GM18517 (cell line): ENCODE measurements around the gene RIOK2.

Experiments
- ATAC-seq: cut with Tn5 transposase; IDR thresholded peaks from one replicate; pipeline ENCODE4 v1.9.1; 2021; ENCODE audit warnings: mild to moderate bottlenecking, moderate library complexity; ENCODE audit not compliant: unreplicated experiment

Gene RIOK2

DNA sequence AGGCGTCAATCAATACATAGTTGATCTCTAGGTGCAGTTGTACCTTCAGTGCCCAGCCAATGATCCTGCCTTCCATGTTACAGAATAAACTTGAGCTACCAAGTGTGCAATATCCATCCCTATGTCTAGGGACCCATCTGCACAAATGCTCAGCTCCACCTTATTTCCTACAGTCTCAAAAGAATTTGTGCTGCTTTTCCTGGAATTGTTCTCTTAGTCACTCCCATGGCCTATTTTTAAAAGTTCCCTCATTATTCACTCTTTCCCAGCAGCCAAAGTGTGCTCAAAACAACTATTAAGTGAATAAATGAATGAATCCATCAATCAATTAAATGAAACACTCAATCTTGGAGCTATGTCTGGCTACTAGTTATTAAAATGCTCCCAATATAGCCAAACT, 55.3 kb downstream of the RIOK2 start:
- no peak for ATAC-seq

DNA sequence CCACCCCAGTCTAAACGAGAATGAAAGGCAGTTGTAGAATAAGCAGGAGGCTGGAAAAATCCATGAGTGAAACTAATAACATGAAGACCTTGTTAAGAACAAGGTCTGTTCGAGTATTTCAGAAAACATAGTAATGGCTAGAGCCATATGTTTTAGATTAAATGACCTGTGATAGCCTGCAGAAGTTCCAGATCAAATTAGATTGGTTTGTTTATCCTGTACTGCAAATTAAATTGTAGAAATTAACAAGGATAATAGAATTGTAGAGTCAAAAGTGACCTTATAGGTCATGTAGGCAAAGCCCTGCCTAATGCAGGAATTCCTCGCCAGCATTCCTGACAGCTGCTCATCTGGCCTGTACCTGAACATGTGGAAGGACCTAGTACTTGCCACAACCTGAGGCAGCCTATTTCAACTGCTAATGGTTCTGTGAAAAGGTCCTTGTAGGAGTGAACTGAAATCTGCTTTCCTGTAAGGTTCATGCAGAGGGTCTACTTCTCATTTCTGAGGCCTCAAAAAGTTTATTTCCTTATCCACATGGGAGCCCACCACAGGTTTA, 57.8 kb downstream of the RIOK2 start:
- no peak for ATAC-seq

DNA sequence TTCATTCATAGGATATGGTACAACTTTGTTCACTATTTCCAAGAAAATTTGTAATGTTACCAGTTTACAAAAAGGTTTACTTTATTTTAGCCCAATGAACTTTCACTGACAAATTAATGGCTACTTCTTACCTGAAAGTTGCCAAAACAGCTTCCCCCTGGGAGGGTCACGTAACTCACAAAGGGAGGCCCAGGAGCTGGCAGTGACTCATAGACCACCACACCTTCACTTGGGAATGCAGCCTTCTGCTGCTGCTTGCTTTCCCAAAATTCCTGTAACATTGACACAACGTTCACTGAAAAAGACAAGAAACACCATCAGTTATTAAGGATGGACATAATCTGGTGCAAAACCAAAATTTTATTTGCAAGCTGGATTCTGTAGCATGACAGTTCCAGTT, 58.7 kb downstream of the RIOK2 start:
- no peak for ATAC-seq

DNA sequence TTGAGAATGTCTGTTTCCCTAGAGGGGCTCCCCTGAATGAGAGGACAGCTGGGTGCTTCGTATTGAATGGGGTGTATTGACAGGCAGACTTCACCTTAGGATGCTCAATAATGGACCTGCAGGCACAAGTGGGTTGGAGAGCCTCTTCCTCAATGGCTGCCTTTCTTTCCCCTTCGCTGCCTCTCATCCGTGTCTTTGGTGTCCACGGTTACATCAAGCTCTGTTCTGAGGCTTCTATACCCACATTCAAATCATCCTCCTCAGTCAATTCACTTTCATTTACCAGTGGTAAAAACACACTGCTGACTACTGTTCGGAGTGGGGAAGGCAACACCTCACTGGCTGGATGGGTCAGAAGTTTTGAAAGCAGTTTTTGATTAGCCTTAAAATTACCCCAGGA, 61.2 kb downstream of the RIOK2 start:
- ATAC-seq = no peak

DNA sequence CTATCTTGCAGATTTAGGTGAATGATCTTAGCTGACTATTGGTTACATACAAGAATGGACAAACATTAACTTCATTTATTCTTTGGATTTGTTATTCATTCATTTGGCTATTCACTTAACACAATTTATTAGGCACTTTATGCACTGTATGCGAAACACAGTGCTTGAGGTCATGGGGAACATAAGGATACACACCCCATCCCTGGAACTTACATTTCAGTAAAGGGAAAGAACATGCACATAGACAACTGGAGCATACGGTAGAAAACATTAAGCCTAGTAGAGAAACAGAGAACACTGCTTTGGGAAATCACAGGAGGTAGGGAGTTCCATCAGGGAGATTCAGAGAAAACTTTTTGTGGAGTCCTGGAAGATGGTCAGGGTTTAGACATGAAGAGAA, 62.9 kb downstream of the RIOK2 start:
- no peak for ATAC-seq

DNA sequence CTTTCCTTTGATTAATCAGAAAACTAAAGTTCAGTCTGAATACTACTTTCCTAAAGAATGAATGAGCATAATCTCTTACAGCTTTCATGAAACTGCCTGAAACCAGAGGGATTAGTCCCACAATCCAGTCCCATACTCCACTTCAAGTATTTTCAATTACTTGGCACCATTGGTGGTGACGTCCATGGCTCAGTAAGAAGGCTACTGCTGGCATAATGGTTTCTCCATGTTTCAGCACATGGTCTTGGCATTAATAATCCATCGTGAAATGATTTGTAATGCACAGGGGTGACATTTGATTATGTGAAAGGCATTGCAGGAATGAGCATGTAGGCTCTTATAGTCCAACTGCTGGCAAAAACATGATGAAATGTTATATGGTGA, 64.0 kb downstream of the RIOK2 start:
- ATAC-seq = no peak

DNA sequence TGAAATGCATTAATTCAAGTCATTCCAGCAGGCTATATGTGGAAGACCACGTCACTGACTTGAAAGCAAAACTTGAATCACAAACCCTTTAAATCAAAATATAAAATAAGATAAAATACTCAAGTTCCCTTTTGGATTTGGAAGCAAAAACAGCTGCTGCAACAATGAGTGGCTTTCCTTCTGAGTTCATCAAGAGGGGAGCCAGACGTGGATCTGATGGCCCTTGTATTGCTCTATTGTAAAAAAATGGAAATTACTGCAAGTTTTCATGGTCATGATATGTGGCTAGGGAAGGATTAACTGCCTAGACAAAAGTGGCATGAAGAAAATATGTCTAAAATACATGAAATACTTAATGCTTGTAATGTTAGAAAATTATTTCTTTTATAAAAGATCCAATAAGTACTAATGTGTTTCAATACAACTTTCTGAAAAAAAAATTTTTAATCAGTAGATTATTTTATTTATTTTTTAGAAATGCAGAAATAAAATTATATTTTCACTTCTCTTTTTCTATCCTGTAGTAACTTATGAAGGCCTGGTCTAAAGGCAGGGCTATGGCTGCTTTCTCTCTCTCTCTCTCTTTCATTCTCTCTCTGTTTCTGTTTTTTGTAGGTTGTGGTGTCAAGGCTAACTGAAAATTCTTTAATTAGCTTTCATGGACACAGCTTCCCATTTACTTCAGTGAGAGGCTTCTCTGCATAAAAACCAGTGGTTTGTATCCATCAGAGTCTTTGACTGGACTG, 64.6 kb downstream of the RIOK2 start:
- ATAC-seq = no peak

DNA sequence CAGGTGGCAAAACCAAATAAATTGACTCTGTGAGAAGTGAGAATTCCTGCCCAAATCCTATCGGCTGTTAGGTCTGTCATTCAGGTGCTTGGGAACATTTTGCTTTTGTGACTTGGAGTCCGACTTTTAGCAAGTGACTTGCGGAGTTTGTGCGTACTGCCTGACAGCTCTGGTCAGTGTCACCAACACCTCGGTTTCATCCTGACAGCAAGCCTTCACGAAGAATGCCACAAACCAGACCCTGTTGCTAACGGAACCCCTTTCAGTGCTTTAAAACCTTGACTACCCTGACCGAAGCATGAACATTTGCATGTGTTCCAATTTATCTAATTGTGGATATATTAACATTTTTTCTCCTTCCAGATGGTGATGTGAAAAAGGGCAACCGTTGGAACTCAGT, 67.1 kb downstream of the RIOK2 start:
- no peak for ATAC-seq

DNA sequence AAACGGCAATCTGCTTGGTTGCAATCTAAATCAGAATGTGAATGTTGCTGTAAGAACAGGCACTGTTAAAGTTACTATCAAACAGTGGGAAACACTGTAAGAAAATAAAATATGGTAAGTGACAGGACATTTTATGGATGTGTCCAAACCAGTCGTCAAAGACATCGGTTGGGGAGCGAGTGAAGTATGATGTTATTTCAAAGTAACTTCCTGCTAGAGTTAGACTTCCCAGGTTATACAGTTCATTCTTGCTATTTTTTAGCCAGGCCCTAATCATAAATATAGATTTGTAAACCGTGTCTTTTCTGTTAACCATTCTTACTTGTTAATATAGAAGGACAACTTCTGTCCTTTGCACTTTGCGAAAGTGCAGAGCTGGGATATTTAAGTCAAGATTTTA, 70.8 kb downstream of the RIOK2 start:
- ATAC-seq = no peak

DNA sequence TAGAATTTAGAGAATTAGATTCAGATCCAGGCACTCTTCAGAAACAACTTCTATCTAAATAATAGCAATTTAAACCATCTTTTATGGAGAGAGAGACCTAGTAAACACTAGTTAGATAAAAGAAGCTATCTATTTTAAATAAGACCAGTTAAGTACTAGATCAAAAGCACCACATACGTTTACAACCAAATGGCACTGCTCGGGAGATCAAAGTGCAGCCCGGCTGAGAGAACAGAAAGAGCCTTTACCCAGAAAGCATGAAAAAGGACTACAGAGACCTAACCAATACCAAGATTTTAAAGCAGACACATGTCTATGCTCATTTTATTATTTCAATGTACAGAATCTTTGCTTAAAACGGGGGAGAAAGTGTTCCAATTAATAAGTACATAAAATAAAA, 71.4 kb downstream of the RIOK2 start:
- ATAC-seq = no peak

DNA sequence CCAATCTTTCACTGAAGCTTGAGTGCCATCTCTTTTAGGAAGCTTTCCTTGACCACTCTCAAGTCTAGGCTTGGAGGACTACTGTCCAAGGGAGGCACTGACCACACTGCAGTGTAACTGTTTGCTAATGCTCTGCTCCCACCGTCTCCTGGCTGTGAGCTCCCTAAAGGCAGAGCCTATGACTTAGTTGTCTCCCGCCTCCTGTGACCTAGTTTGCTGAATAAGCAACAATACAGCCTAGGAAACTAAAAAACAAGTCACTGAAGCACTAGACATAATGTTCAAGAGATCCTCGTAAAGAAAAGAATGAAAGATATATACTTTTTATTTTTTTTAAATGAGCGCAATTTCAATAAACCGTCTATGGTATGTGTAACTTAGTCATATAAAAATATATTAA, 72.0 kb downstream of the RIOK2 start:
- ATAC-seq = no peak
